ENCODE results near the gene GALNT4. TPM values are rescaled to one million over a fixed set of nuclear protein-coding genes. Genes with fewer than 3 reads are reported as not detected.

GALNT4 gene
- polyA plus RNA-seq, 1 donor (not counting 4 experiments of a cell fraction or from before 2014, with no cell fraction given) = 3.4 TPM

GRCh38 chr12:89490922-89491321 lies 33.7 kb downstream of the GALNT4 start:
- Histone ChIP-seq H3K9ac (ENCODE audit: control insufficient read depth, extremely low read depth, insufficient read depth, low read length) (no peak overlapping the region), H3K4me3 (ENCODE audit: control insufficient read depth in 2 of 3, extremely low read depth in 1 of 3, insufficient read depth in 2 of 3, low read depth in 1 of 3, low read length in 3 of 3) (no peak overlapping the region), H3K27ac (ENCODE audit: control insufficient read depth, insufficient read depth, low read length) (no peak overlapping the region), H3K79me2 (ENCODE audit: control insufficient read depth, insufficient read depth, low read length) (no peaks in the 10 kb centered on the region), H3K27me3 (ENCODE audit: control insufficient read depth, extremely low read depth, insufficient read depth, low read length) (no peaks in the 10 kb centered on the region), H3K9me1 (ENCODE audit: control insufficient read depth, extremely low read depth, insufficient read depth, low read length) (no peaks in the 10 kb centered on the region), H3K36me3 (ENCODE audit: control insufficient read depth in 2 of 2, extremely low read depth in 1 of 2, insufficient read depth in 2 of 2, low read length in 2 of 2) (peaks cover 0 to 6% of the 10 kb centered on the region in 2 experiments), H3K4me1 (ENCODE audit: control insufficient read depth, extremely low read depth, insufficient read depth, low read length) (peaks cover 7% of the 10 kb centered on the region), H3K9me3 (ENCODE audit: control insufficient read depth, low read depth, low read length) (no peaks in the 10 kb centered on the region), H2AFZ (ENCODE audit: control insufficient read depth, low read length) (no peak overlapping the region), H3K4me2 (ENCODE audit: control insufficient read depth, extremely low read depth, insufficient read depth, low read depth, low read length) (no peak overlapping the region), H4K20me1 (ENCODE audit: control insufficient read depth, extremely low read depth, insufficient read depth, low read length) (no peaks in the 10 kb centered on the region)
- FAIRE-seq (no peak), DNase-seq (ENCODE audit: low read depth, low spot score) (no peak)
- dilution Hi-C loops (cut with MboI; ENCODE audit: extremely low pct_ligation_motif_present, low sequenced_read_pairs) = no loop called here
- TF ChIP-seq EZH2 (IDR thresholded peaks at IDR 0.05; ENCODE audit: low read length) = no peak
- TF ChIP-seq CTCF (optimal IDR thresholded peaks at IDR 0.05 in 1 of 3, IDR thresholded peaks at IDR 0.05 in 1 of 3, conservative IDR thresholded peaks at IDR 0.05 in 1 of 3; ENCODE audit: extremely low read depth in 1 of 3, insufficient read depth in 2 of 3, low read length in 3 of 3) = no peak

- dilution Hi-C loops (cut with MboI; ENCODE audit: extremely low pct_ligation_motif_present, low sequenced_read_pairs) = no loop called here
- H3K9me3 ChIP-seq (ENCODE audit: control insufficient read depth, low read depth, low read length) = no peaks in the 10 kb centered on the region
- no peaks in the 10 kb centered on the region for H3K27me3 ChIP-seq (ENCODE audit: control insufficient read depth, extremely low read depth, insufficient read depth, low read length)
- H3K36me3 ChIP-seq (ENCODE audit: control insufficient read depth in 2 of 2, extremely low read depth in 1 of 2, insufficient read depth in 2 of 2, low read length in 2 of 2) = peaks cover 0 to 6% of the 10 kb centered on the region in 2 experiments
- DNase-seq (ENCODE audit: low read depth, low spot score) (no peak), FAIRE-seq (no peak)
- TF ChIP-seq CTCF (optimal IDR thresholded peaks at IDR 0.05 in 1 of 3, IDR thresholded peaks at IDR 0.05 in 1 of 3, conservative IDR thresholded peaks at IDR 0.05 in 1 of 3; ENCODE audit: extremely low read depth in 1 of 3, insufficient read depth in 2 of 3, low read length in 3 of 3) (no peak), EZH2 (IDR thresholded peaks at IDR 0.05; ENCODE audit: low read length) (no peak)
- no peak overlapping the region for H3K27ac ChIP-seq (ENCODE audit: control insufficient read depth, insufficient read depth, low read length)
- no peak overlapping the region for H3K4me3 ChIP-seq (ENCODE audit: control insufficient read depth in 2 of 3, extremely low read depth in 1 of 3, insufficient read depth in 2 of 3, low read depth in 1 of 3, low read length in 3 of 3)
- no peaks in the 10 kb centered on the region for H3K79me2 ChIP-seq (ENCODE audit: control insufficient read depth, insufficient read depth, low read length)
- H4K20me1 ChIP-seq (ENCODE audit: control insufficient read depth, extremely low read depth, insufficient read depth, low read length) = no peaks in the 10 kb centered on the region
- H3K9ac ChIP-seq (ENCODE audit: control insufficient read depth, extremely low read depth, insufficient read depth, low read length) = no peak overlapping the region
- H3K4me1 ChIP-seq (ENCODE audit: control insufficient read depth, extremely low read depth, insufficient read depth, low read length) = no peaks in the 10 kb centered on the region
- no peak overlapping the region for H2AFZ ChIP-seq (ENCODE audit: control insufficient read depth, low read length)
- no peaks in the 10 kb centered on the region for H3K9me1 ChIP-seq (ENCODE audit: control insufficient read depth, extremely low read depth, insufficient read depth, low read length)
- H3K4me2 ChIP-seq (ENCODE audit: control insufficient read depth, extremely low read depth, insufficient read depth, low read depth, low read length) = no peak overlapping the region
Observed at GRCh38 chr12:89486264-89486663, 38.3 kb downstream of the GALNT4 start.
